Thyroid gland (tissue), 4 donors: ENCODE data around the gene CALU. TPM values are rescaled to one million over a fixed set of nuclear protein-coding genes. Genes with fewer than 3 reads are reported as not detected.

Experiments
- DNase-seq, 2 donors: peaks; one replicate each; pipeline ENCODE4 v3.0.0-alpha.2; 2019
- H3K27ac ChIP-seq, 3 donors: fragments of 200-600 bp; sonication (generic); 1 replicate in 2 of 3; 2 replicates in 1 of 3; pipeline ENCODE4 v1.5.1; 2016 to 2019; ENCODE audit warnings: mild to moderate bottlenecking in 1 of 3, moderate library complexity in 1 of 3
- H3K27me3 ChIP-seq: fragments of 200-600 bp; sonication (generic); one replicate; pipeline ENCODE4 v1.5.1; 2019
- H3K36me3 ChIP-seq, 2 donors: fragments of 200-600 bp; sonication (generic); one replicate each; pipeline ENCODE4 v1.5.1; 2016 to 2019
- H3K4me1 ChIP-seq, 2 donors: fragments of 200-600 bp; sonication (generic); one replicate each; pipeline ENCODE4 v1.5.1; 2017 to 2019
- H3K4me3 ChIP-seq, 3 donors: fragments of 200-600 bp; sonication (generic); replicated peaks in 1 of 3; 1 replicate in 2 of 3; 2 replicates in 1 of 3; pipeline ENCODE4 v1.5.1; 2016; ENCODE audit warnings: mild to moderate bottlenecking in 1 of 3
- H3K9me3 ChIP-seq: fragments of 200-600 bp; sonication (generic); one replicate; pipeline ENCODE4 v1.5.1; 2017
- POLR2A ChIP-seq, 2 donors: fragments of 450-650 bp; IDR thresholded peaks; one replicate each; pipeline ENCODE4 v1.6.1; 2017; ENCODE audit warnings: antibody characterized with exemption in 2 of 2, mild to moderate bottlenecking in 2 of 2, moderate library complexity in 1 of 2
- WGBS, 2 donors: methylation state at CpG; one replicate each; pipeline ENCODE4 v1.1.5; 2017; 5-methylcytosine and 5-hydroxymethylcytosine counted together
- intact Hi-C: fragments of 100-400 bp; cut with DNase I; formaldehyde crosslinking; loops from one replicate; pipeline ENCODE4 v1.15.1; 2023
- total RNA-seq, 4 donors: library from RNA; depleted of rRNA; stranded (reverse); fragments of >200 nt; gene quantifications; one replicate each; pipeline ENCODE4 v1.2.3, GENCODE V29; 2016
- TF ChIP-seq, protein P1 (sequence below), 6 experiments: fragments of 200-600 bp in 3 of 6; fragments of 450-650 bp in 3 of 6; sonication (generic) in 3 of 6; IDR thresholded peaks; one replicate each; pipeline ENCODE4 v1.5.1; 2016 to 2019; ENCODE audit warnings: antibody characterized with exemption in 6 of 6, mild to moderate bottlenecking in 2 of 6, inconsistent platforms in 1 of 6, moderate library complexity in 1 of 6

The CALU gene
- total RNA-seq, 4 donors from 2014 or later = 115 to 143 (median 132) TPM

DNA sequence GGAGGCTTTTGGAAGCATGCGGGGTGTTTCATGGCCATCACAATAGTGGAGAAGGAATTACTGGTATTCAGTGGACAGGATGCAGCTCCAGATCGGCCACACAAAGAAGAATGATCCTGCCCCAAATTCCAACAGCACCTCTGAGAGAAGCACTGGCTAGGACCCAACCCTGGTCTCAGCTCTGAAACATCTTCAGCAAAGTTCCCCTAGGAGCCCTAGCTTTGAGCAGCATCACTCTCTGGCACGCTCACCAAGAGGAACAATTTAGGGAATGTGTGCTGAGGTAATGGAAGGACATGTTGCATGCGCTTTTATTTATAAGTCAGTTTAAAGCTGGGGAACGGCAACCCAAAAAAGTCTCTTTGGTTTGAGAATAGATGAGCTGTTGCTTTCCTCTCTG, 42.0 kb downstream of the CALU start:
- DNase-seq = no peak
- Histone ChIP-seq H3K36me3 (no peaks in the 10 kb centered on the region), H3K27ac (no peak overlapping the region), H3K4me3 (no peak overlapping the region), H3K4me1 (no peaks in the 10 kb centered on the region), H3K9me3 (no peaks in the 10 kb centered on the region), H3K27me3 (no peaks in the 10 kb centered on the region)
- intact Hi-C loops = no loop called here
- TF ChIP-seq POLR2A (IDR thresholded peaks at IDR 0.05) = no peak
- TF ChIP-seq, protein P1, sequence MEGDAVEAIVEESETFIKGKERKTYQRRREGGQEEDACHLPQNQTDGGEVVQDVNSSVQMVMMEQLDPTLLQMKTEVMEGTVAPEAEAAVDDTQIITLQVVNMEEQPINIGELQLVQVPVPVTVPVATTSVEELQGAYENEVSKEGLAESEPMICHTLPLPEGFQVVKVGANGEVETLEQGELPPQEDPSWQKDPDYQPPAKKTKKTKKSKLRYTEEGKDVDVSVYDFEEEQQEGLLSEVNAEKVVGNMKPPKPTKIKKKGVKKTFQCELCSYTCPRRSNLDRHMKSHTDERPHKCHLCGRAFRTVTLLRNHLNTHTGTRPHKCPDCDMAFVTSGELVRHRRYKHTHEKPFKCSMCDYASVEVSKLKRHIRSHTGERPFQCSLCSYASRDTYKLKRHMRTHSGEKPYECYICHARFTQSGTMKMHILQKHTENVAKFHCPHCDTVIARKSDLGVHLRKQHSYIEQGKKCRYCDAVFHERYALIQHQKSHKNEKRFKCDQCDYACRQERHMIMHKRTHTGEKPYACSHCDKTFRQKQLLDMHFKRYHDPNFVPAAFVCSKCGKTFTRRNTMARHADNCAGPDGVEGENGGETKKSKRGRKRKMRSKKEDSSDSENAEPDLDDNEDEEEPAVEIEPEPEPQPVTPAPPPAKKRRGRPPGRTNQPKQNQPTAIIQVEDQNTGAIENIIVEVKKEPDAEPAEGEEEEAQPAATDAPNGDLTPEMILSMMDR (IDR thresholded peaks at IDR 0.05) = no peak
- 86% methylated on average over 5 of the region's 5 CpGs for WGBS, 2 donors

DNA sequence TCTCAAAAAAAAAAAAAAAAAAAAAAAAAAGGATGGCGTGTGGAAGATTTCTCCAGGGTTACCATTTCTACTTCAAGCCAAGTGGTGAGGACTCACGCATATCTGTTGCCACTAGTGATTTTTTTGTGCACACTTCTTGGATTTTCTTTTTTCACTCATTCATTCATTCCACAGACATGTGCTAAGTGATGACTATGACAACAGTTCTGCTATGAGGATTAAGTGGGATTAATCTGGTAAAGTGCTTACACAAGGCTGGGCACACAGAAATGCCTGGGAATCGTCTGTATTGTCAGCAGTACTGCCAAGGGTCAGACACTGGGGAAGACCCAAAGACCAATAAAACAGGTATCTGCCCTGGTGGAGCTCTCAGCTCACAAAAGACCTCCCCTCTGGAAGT, 42.7 kb downstream of the CALU start:
- H3K4me3 ChIP-seq = no peak overlapping the region
- H3K36me3 ChIP-seq = no peaks in the 10 kb centered on the region
- DNase-seq = no peak
- TF ChIP-seq POLR2A (IDR thresholded peaks at IDR 0.05) = no peak
- TF ChIP-seq, protein P1 (IDR thresholded peaks at IDR 0.05) = no peak
- H3K27ac ChIP-seq = no peak overlapping the region
- no peaks in the 10 kb centered on the region for H3K4me1 ChIP-seq
- WGBS, 2 donors = 73 to 78% methylated on average over 3 of the region's 3 CpGs
- H3K9me3 ChIP-seq = no peaks in the 10 kb centered on the region
- no peaks in the 10 kb centered on the region for H3K27me3 ChIP-seq
- intact Hi-C loops = no loop called here

DNA sequence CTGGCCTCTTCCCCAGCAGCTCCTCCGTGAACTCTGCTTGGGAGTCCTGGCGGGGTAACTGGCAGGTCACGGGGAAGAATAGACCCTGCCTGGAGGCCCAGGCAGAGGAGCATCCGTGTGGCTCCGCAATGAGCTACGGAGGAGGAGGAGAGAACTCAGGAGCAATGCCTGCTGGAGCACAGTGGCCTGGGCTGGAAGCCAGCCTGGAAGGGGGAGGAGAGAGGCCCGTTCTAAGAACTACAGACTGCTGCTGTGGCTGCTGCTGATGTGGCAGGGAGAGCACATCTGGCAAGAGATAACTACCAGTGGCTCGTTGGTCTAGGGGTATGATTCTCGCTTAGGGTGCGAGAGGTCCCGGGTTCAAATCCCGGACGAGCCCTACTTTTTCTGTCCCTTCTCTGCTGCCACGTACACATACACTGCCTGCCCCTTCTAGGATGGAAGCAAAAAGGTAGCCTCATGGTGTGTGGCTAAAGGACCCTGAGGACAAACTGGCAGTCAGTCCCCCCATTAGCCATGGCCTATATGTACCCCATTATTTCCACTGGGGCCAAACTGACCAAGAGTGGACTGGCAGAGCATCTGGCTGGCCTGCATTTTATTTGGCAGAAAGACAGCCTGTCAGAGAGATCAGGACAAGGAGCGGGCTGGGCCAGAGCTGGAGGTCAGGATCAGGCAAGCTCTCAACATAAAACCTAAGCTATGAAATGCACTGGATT, 44.1 kb downstream of the CALU start:
- H3K27ac ChIP-seq = no peak overlapping the region
- TF ChIP-seq, protein P1 (IDR thresholded peaks at IDR 0.05) = no peak
- no peak for TF ChIP-seq POLR2A (IDR thresholded peaks at IDR 0.05)
- DNase-seq = peak; percentile 51 to 55
- no peaks in the 10 kb centered on the region for H3K9me3 ChIP-seq
- no peaks in the 10 kb centered on the region for H3K4me1 ChIP-seq
- H3K36me3 ChIP-seq = no peaks in the 10 kb centered on the region
- H3K27me3 ChIP-seq = no peaks in the 10 kb centered on the region
- 34 to 38% methylated on average over 12 to 15 of the region's 15 CpGs for WGBS, 2 donors
- intact Hi-C loops = no loop called here
- no peak overlapping the region for H3K4me3 ChIP-seq

DNA sequence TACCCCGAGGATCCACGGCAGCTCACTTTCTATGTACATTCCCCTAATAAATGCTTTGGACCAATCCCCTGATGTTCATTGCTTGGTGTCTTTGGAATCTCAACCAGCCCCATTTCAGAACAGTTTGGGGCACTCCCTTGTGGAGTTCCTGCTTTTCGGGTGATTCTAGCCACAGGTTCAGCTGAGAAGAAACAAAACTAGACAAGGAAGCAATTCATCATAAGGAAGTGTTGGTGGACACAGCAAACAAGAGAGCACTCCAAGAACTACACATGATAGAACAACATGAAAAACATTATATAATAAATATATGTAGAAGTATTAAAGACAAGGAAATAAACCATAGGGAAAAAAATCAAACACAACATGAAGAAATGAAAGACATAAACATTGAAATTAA, 46.6 kb downstream of the CALU start:
- H3K9me3 ChIP-seq = no peaks in the 10 kb centered on the region
- no peak overlapping the region for H3K4me3 ChIP-seq
- H3K4me1 ChIP-seq = no peaks in the 10 kb centered on the region
- no peaks in the 10 kb centered on the region for H3K36me3 ChIP-seq
- WGBS, 2 donors = 79 to 86% methylated on average over 3 of the region's 3 CpGs
- H3K27me3 ChIP-seq = no peaks in the 10 kb centered on the region
- TF ChIP-seq, protein P1 (IDR thresholded peaks at IDR 0.05) = no peak
- no peak for TF ChIP-seq POLR2A (IDR thresholded peaks at IDR 0.05)
- intact Hi-C loops = no loop called here
- no peak overlapping the region for H3K27ac ChIP-seq
- DNase-seq = no peak
